BLaER1 treated with 17β-estradiol and CSF1 and Interleukin-3, amounts not matched to agents 10 nM and 100 nM (cell line): ENCODE results near the gene RIGI.
"Not testable (repeated sequence)": the region's sequence is repeated elsewhere in the genome, so short reads cannot be mapped to it uniquely, and the experiment has no call there.

Experiments used
- H3K27ac ChIP-seq, 11 experiments: shearing (Covaris generic); formaldehyde crosslinking; 2 replicates each; pipeline ENCODE4 v1.8.1; 2022
- H3K27me3 ChIP-seq, 11 experiments: shearing (Covaris generic); formaldehyde crosslinking; 2 replicates each; pipeline ENCODE4 v1.8.1; 2022
- H3K36me3 ChIP-seq, 11 experiments: shearing (Covaris generic); formaldehyde crosslinking; 2 replicates each; pipeline ENCODE4 v1.8.1; 2022
- H3K4me1 ChIP-seq, 10 experiments: shearing (Covaris generic); formaldehyde crosslinking; 2 replicates each; pipeline ENCODE4 v1.8.1; 2022
- H3K4me2 ChIP-seq, 11 experiments: shearing (Covaris generic); formaldehyde crosslinking; 2 replicates each; pipeline ENCODE4 v1.8.1; 2022
- H3K4me3 ChIP-seq, 10 experiments: shearing (Covaris generic); formaldehyde crosslinking; 2 replicates each; pipeline ENCODE4 v1.8.1; 2022
- H3K9ac ChIP-seq, 11 experiments: shearing (Covaris generic); formaldehyde crosslinking; 2 replicates each; pipeline ENCODE4 v1.8.1; 2022
- H3K9me3 ChIP-seq, 11 experiments: shearing (Covaris generic); formaldehyde crosslinking; replicated peaks in 1 of 11; 2 replicates each; pipeline ENCODE4 v1.8.1; 2022
- H4K20me1 ChIP-seq, 11 experiments: shearing (Covaris generic); formaldehyde crosslinking; 2 replicates each; pipeline ENCODE4 v1.8.1; 2022
- Cebpa-rat ChIP-seq, 11 experiments: shearing (Covaris generic); IDR thresholded peaks; 2 replicates each; pipeline ENCODE4 v1.8.1; 2022

RIGI gene

DNA sequence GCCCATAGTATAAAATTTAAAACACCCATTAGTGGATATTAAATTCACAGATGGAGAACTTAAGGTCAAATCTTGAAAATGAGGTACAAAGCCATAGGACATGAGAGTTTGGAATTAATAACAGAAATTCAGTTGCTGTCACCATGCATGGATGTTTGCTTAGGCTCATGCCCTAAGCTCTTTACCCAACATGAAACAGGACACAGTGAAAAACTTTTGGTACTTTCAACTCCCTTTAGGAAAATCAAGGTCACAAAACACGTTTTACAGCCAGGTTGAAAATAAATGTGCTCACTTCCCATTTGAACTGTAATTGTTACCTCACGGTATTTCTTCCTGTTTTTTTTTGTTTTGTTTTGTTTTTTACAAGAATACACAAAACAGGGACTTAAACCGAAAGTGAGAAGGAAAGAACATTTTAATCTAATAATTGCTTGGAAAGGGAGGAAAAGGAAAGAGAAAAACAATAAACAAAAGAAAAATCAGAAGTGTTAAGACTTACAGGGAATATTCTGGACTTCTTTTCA, 32.5 kb upstream of the RIGI start:
- Histone ChIP-seq H3K9ac (peak overlapping the region in 3 of 11 experiments; percentile 31 to 46 (median 35); a peak in 4 of 22 replicates), H3K9me3 (no peaks in the 10 kb centered on the region), H3K4me1 (peaks cover 15 to 50% (median 32%) of the 10 kb centered on the region in 10 experiments), H3K27me3 (no peaks in the 10 kb centered on the region), H3K36me3 (peaks cover 0 to 25% (median 3%) of the 10 kb centered on the region in 11 experiments; a peak in 4 of 22 replicates), H3K27ac (peak overlapping the region in 8 of 11 experiments; percentile 2 to 64 (median 30); a peak in 10 of 22 replicates), H4K20me1 (peaks cover 0 to 25% (median 0%) of the 10 kb centered on the region in 11 experiments; a peak in 3 of 22 replicates), H3K4me3 (no peak overlapping the region), H3K4me2 (peak overlapping the region in 5 of 11 experiments; percentile 14 to 67 (median 52); a peak in 7 of 22 replicates)
- TF ChIP-seq Cebpa-rat (IDR thresholded peaks at IDR 0.05): no peak

DNA sequence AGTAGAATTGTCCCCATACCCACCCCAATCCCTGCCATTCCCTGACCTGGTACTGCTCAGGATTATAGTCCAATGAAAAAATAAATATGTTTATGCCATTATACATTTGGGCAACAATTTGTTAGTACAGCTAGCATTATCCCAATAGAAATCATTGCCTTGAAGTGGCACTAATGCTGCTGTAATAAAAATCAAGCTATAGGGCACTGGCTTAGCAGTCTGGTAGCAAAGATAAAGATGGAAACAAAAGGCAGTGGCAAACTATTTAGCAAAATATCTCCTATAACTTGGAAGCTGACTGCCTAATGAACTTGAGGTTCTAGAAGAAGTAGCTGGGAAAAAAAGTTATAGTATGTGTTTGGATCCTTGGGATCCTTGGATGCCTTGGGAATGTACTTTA, 28.6 kb upstream of the RIGI start:
- Histone ChIP-seq H3K36me3 (peaks cover 0 to 8% (median 3%) of the 10 kb centered on the region in 11 experiments; a peak in 3 of 22 replicates), H4K20me1 (peaks cover 11 to 27% (median 12%) of the 10 kb centered on the region in 11 experiments; a peak in 20 of 22 replicates), H3K9me3 (no peaks in the 10 kb centered on the region), H3K4me2 (peak overlapping the region; percentile 69 to 94 (median 84); a peak in 20 of 22 replicates), H3K27ac (peak overlapping the region in 8 of 11 experiments; percentile 24 to 95 (median 72); a peak in 15 of 22 replicates), H3K27me3 (no peaks in the 10 kb centered on the region), H3K4me3 (no peak overlapping the region), H3K4me1 (peaks cover 26 to 58% (median 43%) of the 10 kb centered on the region in 10 experiments), H3K9ac (peak overlapping the region in 6 of 11 experiments; percentile 0 to 19 (median 13); a peak in 6 of 22 replicates)
- TF ChIP-seq Cebpa-rat (IDR thresholded peaks at IDR 0.05): no peak

DNA sequence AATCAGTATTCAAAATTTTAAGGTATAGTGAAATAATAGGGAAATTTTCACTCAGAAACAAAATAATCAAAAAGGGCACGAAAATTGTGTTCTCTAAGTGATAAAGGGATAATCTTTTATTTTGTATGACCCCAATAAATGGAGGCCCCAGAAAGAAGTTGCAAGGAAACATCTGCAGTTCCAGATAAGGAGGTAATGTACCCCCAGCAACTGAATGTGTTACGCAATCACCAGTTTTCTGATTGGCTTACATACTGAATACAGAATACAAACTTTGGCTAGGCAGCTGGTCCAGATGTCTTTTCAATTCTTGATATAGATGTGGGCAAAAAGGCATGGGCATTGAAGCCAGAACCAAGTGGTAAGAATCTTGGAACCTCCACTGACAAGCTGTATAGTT, 28.1 kb upstream of the RIGI start:
- peaks cover 2 to 12% (median 5%) of the 10 kb centered on the region in 11 experiments; a peak in 14 of 22 replicates for H3K36me3 ChIP-seq
- peaks cover 16 to 29% (median 17%) of the 10 kb centered on the region in 11 experiments for H4K20me1 ChIP-seq
- H3K9me3 ChIP-seq: no peaks in the 10 kb centered on the region
- H3K4me1 ChIP-seq: peaks cover 31 to 58% (median 47%) of the 10 kb centered on the region in 10 experiments
- peak overlapping the region in 1 of 10 experiments; percentile 11; a peak in 1 of 20 replicates for H3K4me3 ChIP-seq
- H3K27me3 ChIP-seq: no peaks in the 10 kb centered on the region
- peak overlapping the region; percentile 69 to 94 (median 84); a peak in 20 of 22 replicates for H3K4me2 ChIP-seq
- peak overlapping the region in 8 of 11 experiments; percentile 24 to 97 (median 93); a peak in 14 of 22 replicates for H3K27ac ChIP-seq
- peak in 10 of 11 experiments; percentile 31 to 97 (median 90); a peak in 18 of 22 replicates for TF ChIP-seq Cebpa-rat (IDR thresholded peaks at IDR 0.05)
- peak overlapping the region in 7 of 11 experiments; percentile 0 to 93 (median 15); a peak in 7 of 22 replicates for H3K9ac ChIP-seq

DNA sequence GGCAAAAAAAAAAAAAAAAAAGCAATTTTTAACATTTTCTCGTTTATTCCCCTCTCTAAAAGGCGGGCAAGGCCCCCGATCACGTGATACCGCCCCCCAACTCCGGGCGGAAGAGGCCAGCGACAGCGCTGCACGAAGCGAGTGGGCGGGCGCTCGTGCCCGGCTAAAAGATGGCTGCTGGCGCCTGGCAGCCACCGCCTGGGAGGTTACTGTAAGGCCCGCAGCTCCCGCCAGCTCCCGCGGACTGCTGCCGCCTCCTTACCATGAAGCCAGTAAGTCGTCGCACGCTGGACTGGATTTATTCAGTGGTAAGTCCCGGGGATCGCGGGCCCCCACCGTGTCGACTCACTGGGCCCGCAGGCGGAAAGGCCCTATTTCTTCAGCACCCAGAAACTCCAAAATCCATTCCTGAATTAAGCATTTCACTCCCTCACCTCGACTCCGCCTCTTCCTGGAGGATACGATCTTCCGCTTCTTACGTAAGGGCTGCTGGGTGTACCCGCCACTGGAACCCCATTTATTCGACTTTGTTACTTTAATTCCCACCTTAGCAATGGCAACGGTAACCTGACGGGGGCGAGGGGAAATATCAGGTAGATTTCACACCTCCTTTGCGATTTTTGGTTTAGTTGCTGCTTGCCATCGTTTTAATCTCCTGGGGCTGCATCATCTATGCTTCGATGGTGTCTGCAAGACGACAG, 26.3 kb upstream of the RIGI start, which contains the start of the genes SMIM27 and TOPORS:
Gene SMIM27 (plus strand): TSS at position 156 of the 701 bp plus-strand sequence. CDS start 108 bp downstream, at position 264.
Gene TOPORS (minus strand): TSS at position 415 of the 701 bp plus-strand sequence. CDS start 150 bp downstream, at position 265.
- Histone ChIP-seq H3K36me3 (peaks cover 9 to 27% (median 21%) of the 10 kb centered on the region in 11 experiments; a peak in 21 of 22 replicates), H3K27ac (peak within 1 kb of the TSS; percentile 86 to 98 (median 95)), H4K20me1 (peaks cover 32 to 41% (median 35%) of the 10 kb centered on the region in 11 experiments), H3K27me3 (no peaks in the 10 kb centered on the region), H3K4me3 (peak within 1 kb of the TSS; percentile 69 to 96 (median 87)), H3K9me3 (no peaks in the 10 kb centered on the region), H3K4me1 (peaks cover 34 to 54% (median 41%) of the 10 kb centered on the region in 10 experiments), H3K4me2 (peak within 1 kb of the TSS; percentile 83 to 95 (median 93)), H3K9ac (peak within 1 kb of the TSS; percentile 88 to 97 (median 94))
- peak in 4 of 11 experiments; percentile 11 to 57 (median 30); a peak in 3 of 22 replicates for TF ChIP-seq Cebpa-rat (IDR thresholded peaks at IDR 0.05)

DNA sequence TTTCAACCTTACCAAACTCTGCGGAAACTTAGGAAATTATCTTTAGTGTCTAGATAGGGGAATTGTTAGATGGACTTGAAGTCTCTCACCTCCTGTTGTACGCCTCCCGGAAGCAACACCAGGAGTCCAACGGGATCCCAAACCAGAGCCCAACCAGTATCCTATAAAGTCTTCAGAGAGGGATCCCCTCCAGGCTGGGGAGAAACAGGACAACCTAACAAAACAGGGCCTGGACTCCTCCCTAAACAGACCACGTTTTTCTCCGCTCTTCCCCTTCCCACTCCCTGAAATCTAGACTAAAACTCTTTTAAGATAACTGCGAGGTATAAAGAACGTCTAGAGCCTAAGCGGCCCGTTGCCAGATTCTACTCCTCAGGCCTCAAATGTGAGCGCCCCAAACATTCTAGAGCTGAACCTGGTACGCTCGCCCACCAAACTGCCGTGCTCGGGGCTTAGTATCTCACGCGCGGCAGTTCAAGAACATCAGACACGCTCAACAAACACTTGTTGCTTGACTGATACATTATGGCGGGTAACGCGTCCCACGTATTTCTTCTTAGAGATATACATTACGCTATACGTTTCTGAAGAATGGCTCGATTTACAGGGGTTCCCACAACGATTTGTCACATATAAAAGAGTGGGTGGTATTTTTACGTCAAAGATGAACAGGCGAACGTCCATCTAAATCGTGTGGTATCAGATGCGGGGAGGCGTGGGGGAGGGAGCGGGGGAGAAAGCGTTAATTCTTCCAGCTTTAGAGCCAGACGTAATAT, 25.5 kb upstream of the RIGI start:
- Histone ChIP-seq H3K9me3 (no peaks in the 10 kb centered on the region), H3K9ac (peak overlapping the region; percentile 88 to 97 (median 94)), H4K20me1 (peaks cover 41 to 50% (median 43%) of the 10 kb centered on the region in 11 experiments), H3K4me3 (peak overlapping the region; percentile 69 to 96 (median 87)), H3K36me3 (peaks cover 16 to 36% (median 29%) of the 10 kb centered on the region in 11 experiments), H3K27me3 (no peaks in the 10 kb centered on the region), H3K4me2 (peak overlapping the region; percentile 83 to 95 (median 93)), H3K4me1 (peaks cover 34 to 46% (median 39%) of the 10 kb centered on the region in 10 experiments), H3K27ac (peak overlapping the region; percentile 86 to 98 (median 95))
- no peak for TF ChIP-seq Cebpa-rat (IDR thresholded peaks at IDR 0.05)

DNA sequence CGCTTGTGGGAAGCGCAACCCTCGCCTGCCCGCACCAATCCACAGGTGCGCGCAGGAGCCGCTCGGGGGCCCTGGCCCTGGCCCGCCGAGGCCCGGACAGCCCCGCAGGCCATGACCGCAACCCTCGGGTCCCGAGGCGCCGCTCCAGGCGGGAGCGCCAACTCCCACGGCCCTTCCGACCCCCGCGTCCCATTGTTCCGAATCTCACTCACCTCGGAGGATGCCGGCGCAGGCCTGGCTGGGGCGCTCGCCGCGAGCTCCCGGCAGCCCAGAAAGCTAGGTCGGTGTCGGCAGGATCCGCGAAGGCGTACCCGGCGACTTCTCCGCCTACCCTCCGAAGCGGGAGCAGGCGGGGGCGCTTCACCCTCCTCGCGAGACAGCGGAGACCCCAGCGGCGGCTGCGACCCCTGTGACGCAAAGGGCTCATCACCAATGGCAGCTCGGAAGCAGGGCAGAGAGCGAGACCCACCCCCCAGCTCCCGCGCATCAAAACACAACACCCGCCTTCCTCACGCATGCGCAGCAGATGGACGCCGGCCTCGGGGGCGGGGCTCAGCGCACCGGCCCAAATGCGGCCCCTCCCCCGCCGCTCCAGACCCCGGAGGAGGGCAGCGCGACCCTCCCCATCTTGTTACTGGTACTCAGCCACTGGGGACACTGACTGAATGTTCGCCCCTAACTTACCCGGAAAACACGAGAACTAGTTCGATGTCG, 24.7 kb upstream of the RIGI start:
- peaks cover 47 to 57% (median 50%) of the 10 kb centered on the region in 11 experiments for H4K20me1 ChIP-seq
- peak overlapping the region; percentile 69 to 96 (median 87) for H3K4me3 ChIP-seq
- peak overlapping the region; percentile 86 to 98 (median 95) for H3K27ac ChIP-seq
- peaks cover 17 to 38% (median 32%) of the 10 kb centered on the region in 11 experiments for H3K36me3 ChIP-seq
- H3K9ac ChIP-seq: peak overlapping the region; percentile 88 to 97 (median 94)
- TF ChIP-seq Cebpa-rat (IDR thresholded peaks at IDR 0.05): no peak
- no peaks in the 10 kb centered on the region for H3K9me3 ChIP-seq
- peak overlapping the region; percentile 83 to 95 (median 93) for H3K4me2 ChIP-seq
- no peaks in the 10 kb centered on the region for H3K27me3 ChIP-seq
- peaks cover 34 to 42% (median 38%) of the 10 kb centered on the region in 10 experiments for H3K4me1 ChIP-seq

DNA sequence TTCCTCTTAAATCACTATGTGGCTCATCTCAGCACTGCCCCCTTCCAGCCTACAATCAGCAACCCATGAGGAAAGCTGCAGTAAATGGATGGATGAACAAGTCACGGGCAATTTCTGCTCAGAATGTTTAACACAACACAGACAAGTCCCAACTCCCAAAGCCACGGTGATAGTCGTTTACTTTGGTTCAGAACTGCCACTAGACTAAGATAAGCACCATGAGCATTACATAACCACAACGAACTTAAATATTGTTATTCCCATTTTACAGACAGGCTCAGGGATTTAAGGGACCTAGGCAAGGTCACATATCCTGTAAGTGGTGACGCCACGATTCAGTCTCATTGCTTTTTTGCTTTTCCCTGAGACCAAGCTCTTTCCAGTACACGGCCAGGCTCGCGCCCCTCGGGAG, 24.2 kb upstream of the RIGI start:
- TF ChIP-seq Cebpa-rat (IDR thresholded peaks at IDR 0.05): no peak
- Histone ChIP-seq H3K9ac (peak overlapping the region; percentile 88 to 97 (median 94)), H3K36me3 (peaks cover 14 to 41% (median 33%) of the 10 kb centered on the region in 11 experiments), H4K20me1 (peaks cover 53 to 63% (median 56%) of the 10 kb centered on the region in 11 experiments), H3K27me3 (no peaks in the 10 kb centered on the region), H3K9me3 (no peaks in the 10 kb centered on the region), H3K4me3 (peak overlapping the region; percentile 69 to 96 (median 87)), H3K27ac (peak overlapping the region; percentile 36 to 98 (median 95); a peak in 21 of 22 replicates), H3K4me1 (peaks cover 34 to 40% (median 36%) of the 10 kb centered on the region in 10 experiments), H3K4me2 (peak overlapping the region; percentile 83 to 95 (median 93))

DNA sequence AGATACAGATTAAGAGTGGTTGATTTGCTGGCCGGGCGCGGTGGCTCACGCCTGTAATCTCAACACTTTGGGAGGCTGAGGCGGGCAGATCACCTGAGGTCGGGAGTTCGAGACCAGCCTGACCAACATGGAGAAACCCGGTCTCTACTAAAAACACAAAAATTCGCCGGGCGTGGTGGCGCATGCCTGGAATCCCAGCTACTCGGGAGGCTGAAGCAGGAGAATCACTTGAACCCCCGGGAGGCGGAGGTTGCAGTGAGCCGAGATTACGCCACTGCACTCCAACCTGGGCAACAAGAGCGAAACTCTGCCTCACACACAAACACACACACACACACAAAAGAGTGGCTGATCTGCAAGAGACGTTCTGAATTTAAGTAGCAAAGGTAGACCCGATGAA, 22.2 kb upstream of the RIGI start:
- not testable (repeated sequence) for H3K4me3 ChIP-seq, H3K27me3 ChIP-seq, H3K9me3 ChIP-seq, H3K9ac ChIP-seq, H3K27ac ChIP-seq
- peaks cover 70 to 82% (median 75%) of the 10 kb centered on the region in 11 experiments for H4K20me1 ChIP-seq
- peaks cover 16 to 22% (median 18%) of the 10 kb centered on the region in 10 experiments for H3K4me1 ChIP-seq
- H3K4me2 ChIP-seq: 0 out of 22 replicates have a peak overlapping the region, but pooled peaks of 1 of the 11 experiments have one; percentile 94
- H3K36me3 ChIP-seq: peaks cover 29 to 59% (median 49%) of the 10 kb centered on the region in 11 experiments
